CD4-positive, alpha-beta T cell treated with Interferon gamma for 1 hour (primary cell): ENCODE results near the gene CLDN4.

Experiments used
- DNase-seq: peaks from one replicate; pipeline ENCODE4 v3.0.0-alpha.2; 2020

CLDN4 gene

GRCh38 chr7:73876973-73877372, 46.2 kb downstream of the CLDN4 start:
- no peak for DNase-seq

GRCh38 chr7:73879977-73880681, 49.3 kb downstream of the CLDN4 start:
- no peak for DNase-seq

GRCh38 chr7:73880755-73881328, 50.0 kb downstream of the CLDN4 start:
- no peak for DNase-seq

DNA sequence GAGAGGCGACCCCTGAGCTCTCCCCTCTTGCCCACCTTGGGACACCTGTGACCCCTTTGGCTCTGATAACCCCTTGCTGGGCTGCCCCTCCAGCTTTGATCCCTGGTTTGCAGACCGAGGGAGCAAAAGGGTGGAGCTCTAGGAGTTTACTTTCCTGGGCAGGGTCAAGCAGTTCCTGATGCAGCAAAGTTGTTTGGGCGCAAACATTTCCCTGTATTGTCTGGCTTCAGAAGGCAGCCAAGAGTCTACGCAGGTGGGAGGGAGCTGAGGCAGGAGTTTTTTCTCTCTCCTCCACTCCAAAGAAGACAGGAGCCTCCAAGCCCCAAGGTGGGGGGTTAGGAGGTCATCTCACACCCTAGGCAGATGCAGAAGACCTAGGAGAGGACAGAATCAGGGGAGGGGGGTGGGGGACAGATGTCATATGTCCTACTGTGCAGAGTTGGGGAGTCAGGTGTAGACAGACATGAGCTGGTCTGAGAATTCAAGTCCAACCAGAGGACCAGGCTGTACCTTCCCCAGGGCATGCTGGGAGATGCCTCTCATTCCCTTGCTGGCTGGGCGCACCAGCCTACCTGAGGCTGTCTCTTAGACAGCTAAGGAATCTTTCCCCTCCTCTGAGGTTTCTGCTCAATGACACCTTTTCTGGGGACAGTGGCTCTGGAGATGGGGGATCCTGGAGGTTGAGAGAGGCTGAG, 50.7 kb downstream of the CLDN4 start:
- no peak for DNase-seq

GRCh38 chr7:73882047-73882402, 51.2 kb downstream of the CLDN4 start:
- no peak for DNase-seq
